ENCODE data around the gene GSX2.

The GSX2 gene

DNA sequence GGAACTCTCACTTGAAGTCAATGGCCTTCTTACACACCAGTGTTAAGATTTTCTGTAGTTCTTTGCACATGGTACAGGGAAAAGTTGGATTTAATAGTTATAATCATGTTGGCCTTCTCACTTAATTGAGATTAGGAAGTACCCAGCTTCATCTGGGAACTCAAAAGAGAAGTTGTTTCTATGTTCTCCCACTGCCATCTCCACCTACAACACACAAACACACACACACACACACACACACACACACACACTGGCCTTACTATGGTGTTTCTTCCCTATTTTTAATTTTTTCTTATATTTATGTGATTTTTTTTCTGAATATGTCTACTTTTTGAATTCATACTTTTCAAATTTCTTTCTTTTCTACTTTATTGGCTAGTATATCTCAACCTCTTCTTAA lies 25.6 kb upstream of the GSX2 start:
- Histone ChIP-seq H3K4me2 (ENCODE audit: low read depth, low read length, poor library complexity, severe bottlenecking) (no peak overlapping the region), H3K36me3 (ENCODE audit: low read length) (no peaks in the 10 kb centered on the region), H4K20me1 (ENCODE audit: low read depth, low read length) (no peaks in the 10 kb centered on the region), H3K9ac (ENCODE audit: low read length) (no peak overlapping the region), H3K27ac (ENCODE audit: low read depth, low read length) (no peak overlapping the region), H3K79me2 (ENCODE audit: insufficient read depth, low read length) (no peaks in the 10 kb centered on the region), H3K9me2 (replicated peaks; ENCODE audit: insufficient read depth, low read length) (no peaks in the 10 kb centered on the region), H3K4me3 (ENCODE audit: insufficient read depth, low read length, poor library complexity, severe bottlenecking) (no peak overlapping the region), H3K27me3 (ENCODE audit: low read length) (no peaks in the 10 kb centered on the region), H2AFZ (ENCODE audit: low read depth, low read length, severe bottlenecking) (no peak overlapping the region), H3K9me3 (ENCODE audit: insufficient read depth, low read length) (no peaks in the 10 kb centered on the region), H3F3A (ENCODE audit: insufficient read depth) (no peaks in the 10 kb centered on the region)
- TF ChIP-seq, protein P1, sequence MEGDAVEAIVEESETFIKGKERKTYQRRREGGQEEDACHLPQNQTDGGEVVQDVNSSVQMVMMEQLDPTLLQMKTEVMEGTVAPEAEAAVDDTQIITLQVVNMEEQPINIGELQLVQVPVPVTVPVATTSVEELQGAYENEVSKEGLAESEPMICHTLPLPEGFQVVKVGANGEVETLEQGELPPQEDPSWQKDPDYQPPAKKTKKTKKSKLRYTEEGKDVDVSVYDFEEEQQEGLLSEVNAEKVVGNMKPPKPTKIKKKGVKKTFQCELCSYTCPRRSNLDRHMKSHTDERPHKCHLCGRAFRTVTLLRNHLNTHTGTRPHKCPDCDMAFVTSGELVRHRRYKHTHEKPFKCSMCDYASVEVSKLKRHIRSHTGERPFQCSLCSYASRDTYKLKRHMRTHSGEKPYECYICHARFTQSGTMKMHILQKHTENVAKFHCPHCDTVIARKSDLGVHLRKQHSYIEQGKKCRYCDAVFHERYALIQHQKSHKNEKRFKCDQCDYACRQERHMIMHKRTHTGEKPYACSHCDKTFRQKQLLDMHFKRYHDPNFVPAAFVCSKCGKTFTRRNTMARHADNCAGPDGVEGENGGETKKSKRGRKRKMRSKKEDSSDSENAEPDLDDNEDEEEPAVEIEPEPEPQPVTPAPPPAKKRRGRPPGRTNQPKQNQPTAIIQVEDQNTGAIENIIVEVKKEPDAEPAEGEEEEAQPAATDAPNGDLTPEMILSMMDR (IDR thresholded peaks at IDR 0.05; ENCODE audit: insufficient read depth, low read length, poor library complexity, severe bottlenecking), result no peak
- no peak for TF ChIP-seq EZH2phosphoT487 (conservative IDR thresholded peaks at IDR 0.05; ENCODE audit: low read length)

GRCh38 chr4:54076673-54077072 lies 23.3 kb upstream of the GSX2 start:
- H3K27me3 ChIP-seq (ENCODE audit: low read length), result no peaks in the 10 kb centered on the region
- no peaks in the 10 kb centered on the region for H3K9me3 ChIP-seq (ENCODE audit: insufficient read depth, low read length)
- TF ChIP-seq, protein P1 (IDR thresholded peaks at IDR 0.05; ENCODE audit: insufficient read depth, low read length, poor library complexity, severe bottlenecking), result no peak
- H3K4me2 ChIP-seq (ENCODE audit: low read depth, low read length, poor library complexity, severe bottlenecking), result no peak overlapping the region
- H3K36me3 ChIP-seq (ENCODE audit: low read length), result no peaks in the 10 kb centered on the region
- no peak overlapping the region for H2AFZ ChIP-seq (ENCODE audit: low read depth, low read length, severe bottlenecking)
- H4K20me1 ChIP-seq (ENCODE audit: low read depth, low read length), result no peaks in the 10 kb centered on the region
- H3K4me3 ChIP-seq (ENCODE audit: insufficient read depth, low read length, poor library complexity, severe bottlenecking), result no peak overlapping the region
- H3F3A ChIP-seq (ENCODE audit: insufficient read depth), result no peaks in the 10 kb centered on the region
- H3K9me2 ChIP-seq (replicated peaks; ENCODE audit: insufficient read depth, low read length), result no peaks in the 10 kb centered on the region
- no peaks in the 10 kb centered on the region for H3K79me2 ChIP-seq (ENCODE audit: insufficient read depth, low read length)
- H3K9ac ChIP-seq (ENCODE audit: low read length), result no peak overlapping the region
- H3K27ac ChIP-seq (ENCODE audit: low read depth, low read length), result no peak overlapping the region

GRCh38 chr4:54077812-54078211 lies 22.2 kb upstream of the GSX2 start:
- Histone ChIP-seq H3K9me3 (ENCODE audit: insufficient read depth, low read length) (no peaks in the 10 kb centered on the region), H3K4me3 (ENCODE audit: insufficient read depth, low read length, poor library complexity, severe bottlenecking) (no peak overlapping the region), H3F3A (ENCODE audit: insufficient read depth) (no peaks in the 10 kb centered on the region), H3K27me3 (ENCODE audit: low read length) (no peaks in the 10 kb centered on the region), H3K9ac (ENCODE audit: low read length) (no peak overlapping the region), H3K9me2 (replicated peaks; ENCODE audit: insufficient read depth, low read length) (no peaks in the 10 kb centered on the region), H4K20me1 (ENCODE audit: low read depth, low read length) (no peaks in the 10 kb centered on the region), H3K79me2 (ENCODE audit: insufficient read depth, low read length) (no peaks in the 10 kb centered on the region), H3K27ac (ENCODE audit: low read depth, low read length) (no peak overlapping the region), H2AFZ (ENCODE audit: low read depth, low read length, severe bottlenecking) (no peak overlapping the region), H3K36me3 (ENCODE audit: low read length) (no peaks in the 10 kb centered on the region), H3K4me2 (ENCODE audit: low read depth, low read length, poor library complexity, severe bottlenecking) (no peak overlapping the region)
- TF ChIP-seq EZH2phosphoT487 (conservative IDR thresholded peaks at IDR 0.05; ENCODE audit: low read length), result no peak
- TF ChIP-seq, protein P1 (IDR thresholded peaks at IDR 0.05; ENCODE audit: insufficient read depth, low read length, poor library complexity, severe bottlenecking), result no peak

DNA sequence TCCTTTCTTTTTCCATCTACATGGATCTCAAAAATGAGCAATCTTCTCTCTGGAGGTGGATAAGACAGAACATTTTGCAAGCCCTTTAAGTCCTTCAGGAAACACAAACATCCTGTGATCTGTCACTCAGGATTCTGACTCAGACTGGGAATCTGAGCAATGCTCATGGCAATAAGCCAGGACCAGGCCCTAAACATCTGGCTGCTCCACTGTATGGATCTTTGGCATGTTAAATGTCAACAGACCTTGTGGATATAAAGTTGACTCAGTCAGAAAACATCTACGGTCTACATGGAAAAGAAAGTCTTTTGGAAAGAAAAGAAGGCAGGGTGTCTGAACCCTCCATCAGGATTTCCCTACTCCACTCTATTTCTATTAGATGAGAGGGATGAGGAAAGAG lies 17.8 kb upstream of the GSX2 start:
- H3K27ac ChIP-seq (ENCODE audit: low read depth, low read length), result no peak overlapping the region
- H3K9me2 ChIP-seq (replicated peaks; ENCODE audit: insufficient read depth, low read length), result no peaks in the 10 kb centered on the region
- no peaks in the 10 kb centered on the region for H3K36me3 ChIP-seq (ENCODE audit: low read length)
- H3K4me2 ChIP-seq (ENCODE audit: low read depth, low read length, poor library complexity, severe bottlenecking), result no peak overlapping the region
- no peak overlapping the region for H3K4me3 ChIP-seq (ENCODE audit: insufficient read depth, low read length, poor library complexity, severe bottlenecking)
- no peaks in the 10 kb centered on the region for H4K20me1 ChIP-seq (ENCODE audit: low read depth, low read length)
- no peak overlapping the region for H3K9ac ChIP-seq (ENCODE audit: low read length)
- H3K79me2 ChIP-seq (ENCODE audit: insufficient read depth, low read length), result no peaks in the 10 kb centered on the region
- TF ChIP-seq, protein P1 (IDR thresholded peaks at IDR 0.05; ENCODE audit: insufficient read depth, low read length, poor library complexity, severe bottlenecking), result no peak
- no peak for TF ChIP-seq EZH2phosphoT487 (conservative IDR thresholded peaks at IDR 0.05; ENCODE audit: low read length)
- H3K27me3 ChIP-seq (ENCODE audit: low read length), result no peaks in the 10 kb centered on the region
- no peaks in the 10 kb centered on the region for H3F3A ChIP-seq (ENCODE audit: insufficient read depth)
- no peak overlapping the region for H2AFZ ChIP-seq (ENCODE audit: low read depth, low read length, severe bottlenecking)
- no peaks in the 10 kb centered on the region for H3K9me3 ChIP-seq (ENCODE audit: insufficient read depth, low read length)

All from SU-DHL-6 (cell line).